DND-41 (cell line): ENCODE measurements around the gene ROPN1B.

Source experiments
- ATAC-seq: fragments of 200-7000 bp; cut with Tn5 transposase; 3 replicates; pipeline ENCODE4 v1.9.1; 2021; ENCODE audit warnings: low read depth; ENCODE audit not compliant: insufficient read depth
- DNase-seq: peaks from one replicate; pipeline ENCODE4 v3.0.0-alpha.2; 2020
- H2AFZ ChIP-seq: 2 replicates; pipeline ENCODE4 v1.6.0; 2012; ENCODE audit warnings: low read depth, low read length
- H3K27ac ChIP-seq: 2 replicates; pipeline ENCODE4 v1.5.1; 2012; ENCODE audit warnings: low read length, inconsistent platforms
- H3K27me3 ChIP-seq: fragments of 200-600 bp; sonication (generic); 2 replicates; pipeline ENCODE4 v1.6.0; 2012; ENCODE audit warnings: low read length, mild to moderate bottlenecking, inconsistent platforms; ENCODE audit not compliant: insufficient read depth, poor library complexity
- H3K36me3 ChIP-seq: 2 replicates; pipeline ENCODE4 v1.5.1; 2012; ENCODE audit warnings: low read length, inconsistent platforms; ENCODE audit not compliant: insufficient read depth
- H3K4me1 ChIP-seq: 2 replicates; pipeline ENCODE4 v1.5.1; 2012; ENCODE audit warnings: mild to moderate bottlenecking, low read length; ENCODE audit not compliant: insufficient read depth
- H3K4me2 ChIP-seq: 2 replicates; pipeline ENCODE4 v1.6.0; 2012; ENCODE audit warnings: mild to moderate bottlenecking, moderate library complexity, low read length, inconsistent platforms; ENCODE audit not compliant: insufficient read depth
- H3K4me3 ChIP-seq, 2 experiments: fragments of 200-600 bp in 1 of 2; shearing (Covaris generic) in 1 of 2; 2 replicates each; pipeline ENCODE4 v1.5.1; 2012 to 2016; ENCODE audit warnings: inconsistent platforms in 2 of 2, low read length in 2 of 2, mild to moderate bottlenecking in 2 of 2, low read depth in 1 of 2, moderate library complexity in 1 of 2
- H3K79me2 ChIP-seq: 2 replicates; pipeline ENCODE4 v1.6.0; 2012; ENCODE audit warnings: low read length, inconsistent platforms; ENCODE audit not compliant: insufficient read depth
- H3K9ac ChIP-seq: 2 replicates; pipeline ENCODE4 v1.6.0; 2012; ENCODE audit warnings: low read depth, mild to moderate bottlenecking, inconsistent platforms, low read length, moderate library complexity
- H3K9me3 ChIP-seq: 2 replicates; pipeline ENCODE4 v1.5.1; 2012; ENCODE audit warnings: low read length, moderate library complexity, mild to moderate bottlenecking, inconsistent platforms; ENCODE audit not compliant: insufficient read depth, severe bottlenecking
- H4K20me1 ChIP-seq: 2 replicates; pipeline ENCODE4 v1.6.0; 2012; ENCODE audit warnings: low read length; ENCODE audit not compliant: insufficient read depth
- EZH2 ChIP-seq: IDR thresholded peaks from 3 replicates; pipeline ENCODE4 v1.6.1; 2012; ENCODE audit warnings: borderline replicate concordance, low read depth, mild to moderate bottlenecking, moderate library complexity, low read length, inconsistent platforms; ENCODE audit not compliant: severe bottlenecking
- TF ChIP-seq, protein P1 (sequence below): IDR thresholded peaks from 2 replicates; pipeline ENCODE4 v1.5.1; 2012; ENCODE audit warnings: borderline replicate concordance, low read length, moderate library complexity, mild to moderate bottlenecking; ENCODE audit not compliant: poor library complexity, severe bottlenecking; ENCODE audit errors: extremely low read depth

ROPN1B gene

DNA sequence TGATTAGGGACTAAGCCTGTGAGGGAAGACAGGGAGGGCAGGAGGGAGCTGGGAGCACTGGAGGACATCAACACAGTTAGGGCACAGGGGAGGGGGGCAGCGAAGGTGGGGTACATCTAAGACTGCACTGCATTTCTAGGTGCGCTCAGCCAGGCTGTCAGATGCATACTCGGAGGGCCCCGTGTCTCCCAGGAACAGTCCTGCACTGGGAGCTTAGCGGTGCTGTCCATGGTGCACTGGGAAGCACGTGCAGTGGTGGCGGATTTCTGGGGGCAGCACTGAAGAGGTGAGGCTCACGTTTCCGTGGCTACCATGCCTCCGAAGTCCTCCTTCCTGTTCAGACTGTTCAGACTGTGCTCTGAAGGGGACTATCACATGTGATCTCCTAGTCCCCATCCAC is 54.4 kb downstream of the ROPN1B start:
- DNase-seq (no peak), ATAC-seq (no peak)
- Histone ChIP-seq H3K36me3 (0 out of 2 replicates have a peak, but pooled peaks cover 3% of the 10 kb centered on the region), H3K9ac (no peak overlapping the region), H3K79me2 (no peaks in the 10 kb centered on the region), H3K4me1 (no peaks in the 10 kb centered on the region), H2AFZ (no peak overlapping the region), H4K20me1 (no peaks in the 10 kb centered on the region), H3K9me3 (peaks cover 13% of the 10 kb centered on the region), H3K27me3 (no peaks in the 10 kb centered on the region), H3K4me2 (no peak overlapping the region), H3K27ac (no peak overlapping the region), H3K4me3 (no peak overlapping the region)
- TF ChIP-seq, protein P1, sequence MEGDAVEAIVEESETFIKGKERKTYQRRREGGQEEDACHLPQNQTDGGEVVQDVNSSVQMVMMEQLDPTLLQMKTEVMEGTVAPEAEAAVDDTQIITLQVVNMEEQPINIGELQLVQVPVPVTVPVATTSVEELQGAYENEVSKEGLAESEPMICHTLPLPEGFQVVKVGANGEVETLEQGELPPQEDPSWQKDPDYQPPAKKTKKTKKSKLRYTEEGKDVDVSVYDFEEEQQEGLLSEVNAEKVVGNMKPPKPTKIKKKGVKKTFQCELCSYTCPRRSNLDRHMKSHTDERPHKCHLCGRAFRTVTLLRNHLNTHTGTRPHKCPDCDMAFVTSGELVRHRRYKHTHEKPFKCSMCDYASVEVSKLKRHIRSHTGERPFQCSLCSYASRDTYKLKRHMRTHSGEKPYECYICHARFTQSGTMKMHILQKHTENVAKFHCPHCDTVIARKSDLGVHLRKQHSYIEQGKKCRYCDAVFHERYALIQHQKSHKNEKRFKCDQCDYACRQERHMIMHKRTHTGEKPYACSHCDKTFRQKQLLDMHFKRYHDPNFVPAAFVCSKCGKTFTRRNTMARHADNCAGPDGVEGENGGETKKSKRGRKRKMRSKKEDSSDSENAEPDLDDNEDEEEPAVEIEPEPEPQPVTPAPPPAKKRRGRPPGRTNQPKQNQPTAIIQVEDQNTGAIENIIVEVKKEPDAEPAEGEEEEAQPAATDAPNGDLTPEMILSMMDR: no peak
- no peak for TF ChIP-seq EZH2

DNA sequence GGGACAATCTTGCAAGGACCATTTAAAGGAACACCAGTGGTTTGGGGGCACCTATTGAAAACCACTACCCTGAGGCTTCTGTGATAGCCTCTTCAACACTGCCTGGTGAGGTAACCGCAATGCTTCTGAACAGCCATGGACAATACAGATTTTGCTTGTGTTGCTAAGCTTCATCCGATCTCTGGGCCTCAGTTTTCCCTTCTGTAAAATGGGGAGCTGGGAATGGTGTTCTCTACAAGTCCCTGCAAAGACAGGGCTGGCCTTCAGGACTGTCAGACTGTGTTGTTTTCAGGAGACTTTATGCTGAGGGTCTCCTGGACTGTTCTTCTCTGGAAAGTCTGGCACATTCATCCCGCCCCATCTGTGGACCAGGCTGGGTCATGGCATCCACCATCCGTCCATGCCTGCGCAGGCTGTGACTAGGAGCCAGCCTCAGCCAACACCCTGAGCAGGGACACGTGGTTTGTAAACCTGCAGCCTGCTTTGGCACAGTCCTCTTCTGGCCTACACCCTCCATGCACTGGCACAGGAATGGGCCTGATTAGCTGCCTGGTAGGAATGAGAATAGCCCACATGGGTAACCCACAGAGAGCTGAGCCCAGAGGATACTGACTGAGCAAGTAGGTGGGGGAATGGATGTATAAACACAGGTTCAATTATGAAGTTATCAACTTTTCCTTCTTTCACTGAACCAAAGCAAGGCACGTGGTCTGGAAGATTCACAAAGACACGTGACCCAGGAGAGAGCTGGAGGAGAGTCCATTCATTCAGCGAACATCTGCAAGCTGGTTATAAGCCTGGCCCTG is 55.3 kb downstream of the ROPN1B start:
- Histone ChIP-seq H3K27ac (no peak overlapping the region), H3K4me3 (no peak overlapping the region), H4K20me1 (no peaks in the 10 kb centered on the region), H3K9ac (no peak overlapping the region), H3K36me3 (0 out of 2 replicates have a peak, but pooled peaks cover 5% of the 10 kb centered on the region), H2AFZ (no peak overlapping the region), H3K79me2 (no peaks in the 10 kb centered on the region), H3K4me2 (no peak overlapping the region), H3K27me3 (no peaks in the 10 kb centered on the region), H3K4me1 (no peaks in the 10 kb centered on the region), H3K9me3 (peaks cover 20% of the 10 kb centered on the region)
- ATAC-seq: no peak
- TF ChIP-seq, protein P1: no peak
- no peak for TF ChIP-seq EZH2
- no peak for DNase-seq

DNA sequence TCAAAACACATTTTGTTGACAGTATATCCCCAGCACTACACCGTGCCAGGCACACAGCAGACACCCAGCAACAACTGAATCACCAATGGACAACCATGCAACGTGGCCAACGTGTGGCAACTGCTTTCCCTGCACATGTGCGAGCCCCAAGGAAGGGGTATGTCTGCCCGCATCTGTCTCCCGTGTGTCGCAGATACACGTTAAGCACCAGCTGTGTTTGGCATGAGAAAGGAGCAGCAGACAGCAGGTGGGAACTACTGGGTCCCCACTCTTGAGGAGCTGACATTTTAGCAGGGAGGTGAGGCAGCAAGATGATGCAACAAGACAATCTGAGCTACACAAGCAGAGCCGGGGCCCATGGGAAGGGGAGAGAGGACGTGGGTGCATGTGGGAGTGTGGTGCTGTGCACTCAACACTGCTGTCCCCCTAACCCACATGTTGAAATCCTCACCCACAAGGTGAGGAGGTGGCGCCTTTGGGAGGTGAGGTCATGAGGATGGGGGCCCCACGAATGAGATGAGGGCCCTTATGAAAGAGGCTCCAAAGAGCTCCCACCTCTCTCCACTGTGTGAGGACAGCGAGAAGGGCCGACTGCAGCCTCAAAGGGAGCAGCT is 56.2 kb downstream of the ROPN1B start:
- no peak overlapping the region; the same call in 1 of the 2 replicates for H3K27ac ChIP-seq
- 0 out of 2 replicates have a peak, but pooled peaks cover 5% of the 10 kb centered on the region for H3K36me3 ChIP-seq
- H3K4me2 ChIP-seq: no peak overlapping the region
- no peaks in the 10 kb centered on the region for H4K20me1 ChIP-seq
- no peaks in the 10 kb centered on the region for H3K4me1 ChIP-seq
- peaks cover 24% of the 10 kb centered on the region for H3K9me3 ChIP-seq
- no peaks in the 10 kb centered on the region for H3K27me3 ChIP-seq
- ATAC-seq: peak; percentile 31; the same call in 1 of the 3 replicates
- TF ChIP-seq, protein P1: no peak
- no peak for TF ChIP-seq EZH2
- no peak overlapping the region for H3K4me3 ChIP-seq
- H3K9ac ChIP-seq: no peak overlapping the region
- no peak for DNase-seq
- H3K79me2 ChIP-seq: no peaks in the 10 kb centered on the region
- H2AFZ ChIP-seq: no peak overlapping the region
